GM18499 (cell line): ENCODE results near the gene CST1.
"Not testable (repeated sequence)": the region's sequence is repeated elsewhere in the genome, so short reads cannot be mapped to it uniquely, and the experiment has no call there.

ENCODE experiments used
- ATAC-seq: cut with Tn5 transposase; IDR thresholded peaks from one replicate; pipeline ENCODE4 v1.9.1; 2021; ENCODE audit warnings: moderate number of reproducible peaks; ENCODE audit not compliant: insufficient read depth, unreplicated experiment

Gene CST1

GRCh38 chr20:23756792-23757191 is 6.1 kb upstream of the CST1 start:
- not testable (repeated sequence) for ATAC-seq

GRCh38 chr20:23755131-23755611 is 4.4 kb upstream of the CST1 start:
- not testable (repeated sequence) for ATAC-seq

GRCh38 chr20:23754731-23755130 is 4.0 kb upstream of the CST1 start:
- no peak for ATAC-seq

- no peak for ATAC-seq
Observed at GRCh38 chr20:23753589-23753988, 2.9 kb upstream of the CST1 start.

- ATAC-seq: no peak
Observed at GRCh38 chr20:23753194-23753548, 2.4 kb upstream of the CST1 start.

- ATAC-seq: no peak
Observed at GRCh38 chr20:23752481-23753193, 1.9 kb upstream of the CST1 start.

GRCh38 chr20:23752019-23752418 is 1.3 kb upstream of the CST1 start:
- ATAC-seq: no peak

GRCh38 chr20:23749746-23750145 is 989 bp downstream of the CST1 start:
- no peak for ATAC-seq

GRCh38 chr20:23748975-23749374 is 1.8 kb downstream of the CST1 start:
- ATAC-seq: not testable (repeated sequence)

- ATAC-seq: not testable (repeated sequence)
Observed at GRCh38 chr20:23747551-23747950, 3.2 kb downstream of the CST1 start.

GRCh38 chr20:23747092-23747491 is 3.6 kb downstream of the CST1 start:
- not testable (repeated sequence) for ATAC-seq

GRCh38 chr20:23746321-23746720 is 4.4 kb downstream of the CST1 start:
- ATAC-seq: no peak

GRCh38 chr20:23745247-23745646 is 5.5 kb downstream of the CST1 start:
- ATAC-seq: no peak

- no peak for ATAC-seq
Observed at GRCh38 chr20:23744817-23745216, 5.9 kb downstream of the CST1 start.

- not testable (repeated sequence) for ATAC-seq
Observed at GRCh38 chr20:23735391-23735790, 15.3 kb downstream of the CST1 start.

- ATAC-seq: not testable (repeated sequence)
Observed at GRCh38 chr20:23734949-23735348, 15.8 kb downstream of the CST1 start.

GRCh38 chr20:23734440-23734839 is 16.3 kb downstream of the CST1 start:
- ATAC-seq: not testable (repeated sequence)

GRCh38 chr20:23727016-23727415 is 23.7 kb downstream of the CST1 start:
- ATAC-seq: no peak

- ATAC-seq: no peak
Observed at GRCh38 chr20:23725102-23725501, 25.6 kb downstream of the CST1 start.

GRCh38 chr20:23723659-23724307 is 27.0 kb downstream of the CST1 start:
- peak; percentile 55 for ATAC-seq

GRCh38 chr20:23722851-23723250 is 27.9 kb downstream of the CST1 start:
- not testable (repeated sequence) for ATAC-seq

- ATAC-seq: no peak
Observed at GRCh38 chr20:23721962-23722361, 28.8 kb downstream of the CST1 start.
